MM.1S (cell line): ENCODE measurements around the gene ZNF598.

Experiments used
- CTCF ChIP-seq: fragments of 300-600 bp; sonication (generic); IDR thresholded peaks from 2 replicates; pipeline ENCODE4 v1.5.1; 2016; ENCODE audit warnings: antibody characterized with exemption, low read length, mixed read lengths
- EZH2 ChIP-seq: fragments of 300-600 bp; sonication (generic); optimal IDR thresholded peaks from 2 replicates; pipeline ENCODE3; 2017; ENCODE audit warnings: low read depth, mild to moderate bottlenecking, antibody characterized with exemption, low read length, mixed read lengths

GRCh38 chr16:1959269-1960039, 50.2 kb downstream of the ZNF598 start, which contains the start of gene NDUFB10:
- TF ChIP-seq EZH2 (no peak), CTCF (peak; percentile 80)
